ENCODE results near the gene TFPI.
"Not testable (repeated sequence)": the region's sequence is repeated elsewhere in the genome, so short reads cannot be mapped to it uniquely, and the experiment has no call there.

The TFPI gene
- long read RNA-seq, donor 1, transcript TFPI-201 (8 exons, 3,885 nt) = major isoform, 5 of 6 reads
- long read RNA-seq, donor 1, partial matches to known transcripts = 0 of 6 reads
- long read RNA-seq, donor 1, other reads (novel, unspliced or antisense) = 0 of 6 reads
- long read RNA-seq, donor 2, partial matches to known transcripts = 0 of 3 reads
- long read RNA-seq, donor 2, other reads (novel, unspliced or antisense) = 0 of 3 reads
- long read RNA-seq, donor 3, partial matches to known transcripts = 0 of 2 reads
- long read RNA-seq, donor 3, other reads (novel, unspliced or antisense) = 0 of 2 reads
- long read RNA-seq, donor 4, partial matches to known transcripts = 0 of 2 reads
- long read RNA-seq, donor 4, other reads (novel, unspliced or antisense) = 0 of 2 reads
- long read RNA-seq, donor 5, transcript TFPI-201 (8 exons, 3,885 nt) = major isoform, 5 of 5 reads
- long read RNA-seq, donor 5, partial matches to known transcripts = 0 of 5 reads
- long read RNA-seq, donor 5, other reads (novel, unspliced or antisense) = 0 of 5 reads
- long read RNA-seq, donor 6, transcript TFPI-201 (8 exons, 3,885 nt) = major isoform, 5 of 5 reads
- long read RNA-seq, donor 6, partial matches to known transcripts = 0 of 5 reads
- long read RNA-seq, donor 6, other reads (novel, unspliced or antisense) = 0 of 5 reads
- long read RNA-seq, donor 7, transcript TFPI-201 (8 exons, 3,885 nt) = major isoform, 10 of 12 reads
- long read RNA-seq, donor 7, partial matches to known transcripts = 0 of 12 reads
- long read RNA-seq, donor 7, other reads (novel, unspliced or antisense) = 0 of 12 reads
- long read RNA-seq, donor 8, transcript TFPI-201 (8 exons, 3,885 nt) = major isoform, 6 of 6 reads
- long read RNA-seq, donor 8, partial matches to known transcripts = 0 of 6 reads
- long read RNA-seq, donor 8, other reads (novel, unspliced or antisense) = 0 of 6 reads

- DNase-seq = peak; percentile 33
Measured at GRCh38 chr2:187554011-187554703, at the start of gene TFPI. Gene TFPI (minus strand): TSS chr2:187554435. CDS start chr2:187503768, 50,667 bp downstream.

GRCh38 chr2:187594801-187595200 lies 40.6 kb upstream of the TFPI start:
- DNase-seq = no peak

GRCh38 chr2:187593697-187594096 lies 39.5 kb upstream of the TFPI start:
- no peak for DNase-seq

GRCh38 chr2:187593098-187593497 lies 38.9 kb upstream of the TFPI start:
- no peak for DNase-seq

- no peak for DNase-seq
Measured at GRCh38 chr2:187590175-187590574, 35.9 kb upstream of the TFPI start.

GRCh38 chr2:187586011-187586641 lies 31.9 kb upstream of the TFPI start:
- DNase-seq = no peak

GRCh38 chr2:187581125-187581896 lies 27.1 kb upstream of the TFPI start:
- DNase-seq = peak; percentile 20

- peak; percentile 9 for DNase-seq
Measured at GRCh38 chr2:187580462-187581124, 26.4 kb upstream of the TFPI start.

GRCh38 chr2:187577310-187577709 lies 23.1 kb upstream of the TFPI start:
- DNase-seq = no peak

GRCh38 chr2:187576906-187577305 lies 22.7 kb upstream of the TFPI start:
- no peak for DNase-seq

GRCh38 chr2:187575751-187576067 lies 21.5 kb upstream of the TFPI start:
- no peak for DNase-seq

- no peak for DNase-seq
Measured at GRCh38 chr2:187574969-187575750, 20.9 kb upstream of the TFPI start.

- no peak for DNase-seq
Measured at GRCh38 chr2:187573722-187574121, 19.5 kb upstream of the TFPI start.

- not testable (repeated sequence) for DNase-seq
Measured at GRCh38 chr2:187571996-187572395, 17.8 kb upstream of the TFPI start.

- DNase-seq = no peak
Measured at GRCh38 chr2:187569571-187569970, 15.3 kb upstream of the TFPI start.

- no peak for DNase-seq
Measured at GRCh38 chr2:187569042-187569441, 14.8 kb upstream of the TFPI start.

- no peak for DNase-seq
Measured at GRCh38 chr2:187567126-187567525, 12.9 kb upstream of the TFPI start.

GRCh38 chr2:187566712-187567111 lies 12.5 kb upstream of the TFPI start:
- no peak for DNase-seq

GRCh38 chr2:187566266-187566665 lies 12.0 kb upstream of the TFPI start:
- DNase-seq = no peak

GRCh38 chr2:187565618-187566017 lies 11.4 kb upstream of the TFPI start:
- not testable (repeated sequence) for DNase-seq

Data from right kidney (tissue), 9 donors.